Measurements from ENCODE around the gene PHACTR1.
A peak's percentile ranks its signal among the peaks of the same experiment; 100 is the strongest.

PHACTR1 gene

DNA sequence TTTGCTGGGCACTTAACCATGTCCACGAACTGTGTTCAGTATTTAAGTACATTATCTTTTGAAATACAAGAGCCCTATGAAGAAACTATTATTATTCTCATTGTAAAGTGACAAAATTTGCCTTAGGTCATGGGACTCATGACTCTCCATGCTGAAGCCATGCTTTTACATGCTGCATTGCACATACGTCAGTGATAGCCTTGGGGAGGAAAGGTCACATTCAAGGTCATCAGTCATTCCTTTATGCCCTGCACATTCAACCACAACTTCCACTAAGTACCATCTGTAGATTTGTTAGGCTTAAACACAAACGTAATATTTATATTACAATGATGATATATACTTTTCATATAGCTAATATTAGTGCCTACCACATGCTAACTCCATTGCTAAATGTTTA is 319.0 kb downstream of the PHACTR1 start:
- DNase-seq, result no peak

DNA sequence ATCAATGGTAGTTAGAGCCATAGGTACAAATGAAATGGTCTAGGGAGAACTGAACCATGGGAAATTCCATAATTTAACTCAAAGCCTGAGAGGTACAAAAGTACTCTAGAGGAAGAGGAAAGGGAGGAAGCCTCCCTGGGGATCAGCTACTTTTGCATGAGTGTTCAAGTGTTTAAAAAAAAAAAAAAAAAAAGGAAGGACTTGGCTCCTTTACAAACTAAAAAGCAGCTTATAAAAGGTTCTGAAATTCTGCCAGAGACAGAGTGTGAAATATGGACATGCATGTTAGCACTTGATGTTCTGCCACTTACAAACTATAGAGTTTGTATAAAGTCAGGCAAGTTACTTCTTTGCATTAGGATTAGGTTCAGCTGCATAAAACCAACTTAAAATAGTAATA is 321.7 kb downstream of the PHACTR1 start:
- DNase-seq, result no peak

DNA sequence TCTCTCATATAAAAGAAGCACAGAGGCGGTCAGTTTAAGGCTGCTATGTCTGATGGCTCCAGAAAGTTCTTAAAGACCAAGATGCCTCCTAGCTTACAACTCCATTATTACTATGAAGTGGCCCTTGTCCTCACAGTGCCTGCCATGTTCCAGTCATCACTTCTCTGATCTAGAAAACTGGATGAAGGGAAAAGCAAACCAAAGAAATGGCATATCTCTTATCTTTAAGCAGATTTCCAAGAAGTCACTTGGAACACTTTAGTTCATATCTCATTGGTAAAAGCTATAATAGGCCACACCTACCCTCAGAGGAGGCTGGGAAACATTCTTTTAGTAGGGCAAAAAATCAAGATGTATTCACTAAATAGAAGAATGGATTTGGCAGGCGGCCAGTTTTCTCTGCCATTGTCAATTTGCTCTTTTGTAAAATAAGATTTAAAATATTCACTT is 322.2 kb downstream of the PHACTR1 start:
- DNase-seq, result no peak

DNA sequence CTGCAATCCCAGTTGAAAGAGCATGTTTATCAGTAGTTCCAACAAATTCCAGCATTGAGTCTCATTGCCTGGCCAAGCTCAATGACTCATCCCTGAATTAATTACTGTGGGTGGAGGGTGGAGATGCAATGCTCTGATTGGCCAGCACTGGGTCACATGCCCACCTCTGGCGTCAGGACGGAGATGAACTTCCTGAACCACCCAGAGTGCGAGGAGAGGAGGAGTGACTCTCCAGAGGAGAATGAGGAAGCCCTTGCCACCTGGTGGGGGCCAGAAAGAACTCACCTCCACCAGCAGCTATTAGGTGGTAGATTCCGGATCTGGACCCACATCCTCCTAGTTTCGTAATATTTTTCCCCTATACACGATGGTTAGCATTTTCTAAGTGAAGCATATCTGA is 327.8 kb downstream of the PHACTR1 start:
- DNase-seq, result peak; percentile 37

DNA sequence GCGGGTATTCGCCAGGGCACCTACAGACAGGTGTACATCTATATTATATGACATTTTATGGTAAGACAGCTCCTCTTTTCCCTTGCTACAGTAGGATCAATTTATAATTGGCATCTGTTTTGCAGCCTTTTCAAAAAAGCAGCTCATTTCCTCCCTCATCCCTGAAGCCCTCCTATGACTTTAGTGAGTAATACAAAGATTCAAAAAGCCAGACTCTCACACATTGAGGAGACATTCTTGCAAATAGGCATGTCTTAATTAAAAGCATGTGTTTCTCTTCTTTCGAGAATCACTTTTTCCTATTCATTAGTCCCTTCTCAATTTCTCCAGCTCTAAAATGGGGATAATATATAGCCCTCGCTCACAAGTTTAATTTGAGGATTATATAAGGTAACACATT is 328.3 kb downstream of the PHACTR1 start:
- no peak for DNase-seq

DNA sequence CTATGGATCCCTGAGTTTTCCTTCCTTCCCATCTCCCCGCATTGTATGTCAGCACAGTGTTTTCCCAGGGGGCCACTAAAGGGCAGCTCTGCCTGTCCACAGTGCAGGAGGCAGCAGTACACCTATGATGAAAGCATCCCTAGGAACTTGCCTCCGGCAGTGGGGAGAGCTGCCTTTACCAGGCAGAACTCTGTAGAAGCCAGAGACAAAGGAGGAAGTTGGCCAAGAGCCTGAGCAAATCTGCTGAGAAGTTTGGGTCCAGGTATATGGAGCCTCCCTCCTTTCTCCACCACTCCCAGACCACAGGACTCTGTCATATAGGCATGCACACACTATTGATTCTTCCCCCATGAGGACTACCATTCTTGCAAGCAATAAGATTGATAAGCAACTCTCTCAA is 329.1 kb downstream of the PHACTR1 start:
- DNase-seq, result no peak

DNA sequence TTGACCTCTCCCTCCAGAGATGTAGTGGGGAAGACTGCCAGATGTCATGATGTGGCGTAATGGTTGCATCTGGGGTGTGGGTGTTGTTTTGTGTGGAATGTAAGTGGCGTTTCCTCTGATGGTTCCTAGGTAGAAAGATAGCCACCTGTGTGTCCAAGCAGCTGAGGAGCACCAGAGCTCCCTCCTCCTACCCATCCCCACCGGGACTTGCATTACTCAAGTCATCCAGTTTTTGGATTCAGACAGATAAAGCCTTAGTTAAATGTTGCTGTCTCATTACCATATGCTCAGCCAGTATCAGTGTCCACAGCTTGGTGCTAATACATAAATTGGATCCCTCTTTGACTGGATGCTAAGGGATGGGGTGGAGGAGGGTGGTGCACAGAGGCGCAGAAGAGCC is 329.5 kb downstream of the PHACTR1 start:
- no peak for DNase-seq

DNA sequence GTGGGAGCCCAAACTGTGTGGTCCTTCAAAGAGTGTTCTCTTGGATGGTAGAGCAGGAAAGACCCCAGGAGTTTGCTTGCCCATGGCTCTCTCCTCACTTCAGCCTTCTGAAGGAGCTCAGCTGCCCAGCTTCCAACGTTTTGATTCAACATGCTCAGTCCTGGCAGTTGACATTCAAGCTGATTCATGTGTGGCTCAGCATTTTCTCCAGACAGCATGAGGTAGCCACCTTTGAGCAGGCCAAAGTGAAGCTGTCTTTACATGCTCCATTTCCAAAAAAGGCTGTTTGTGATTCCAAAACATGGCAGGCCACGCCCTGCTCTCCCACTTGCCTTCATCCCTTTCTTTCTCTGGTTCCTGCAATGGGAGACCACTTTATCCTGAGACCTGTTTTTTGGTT is 331.5 kb downstream of the PHACTR1 start:
- no peak for DNase-seq

DNA sequence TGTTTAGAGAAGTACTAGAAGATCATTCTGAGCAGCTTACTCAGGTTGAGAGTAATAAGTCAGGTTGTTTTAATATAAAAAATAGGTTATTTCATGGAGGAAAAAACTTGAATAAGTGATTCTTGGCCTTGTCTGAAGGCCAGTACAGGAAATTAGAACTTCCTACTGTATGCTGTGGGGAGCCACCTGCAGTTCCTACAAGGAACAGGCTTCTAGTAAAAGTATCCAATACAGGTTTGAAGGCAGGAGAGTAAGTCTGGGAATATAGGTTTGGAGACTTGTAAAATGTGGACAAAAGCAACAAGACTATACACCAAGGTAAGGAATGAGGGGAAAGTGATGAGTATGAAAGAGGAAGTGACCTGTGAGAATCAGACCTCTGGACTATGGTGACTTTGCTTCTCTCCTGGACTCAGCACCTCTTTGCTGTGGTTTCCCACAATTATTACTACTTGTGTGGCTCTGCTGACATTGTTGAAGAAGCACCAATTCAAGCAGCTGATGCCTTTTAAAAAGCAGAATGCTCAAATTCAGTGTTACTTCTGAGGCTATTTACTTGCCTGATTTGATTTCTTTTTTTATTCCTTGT is 333.2 kb downstream of the PHACTR1 start:
- no peak for DNase-seq

DNA sequence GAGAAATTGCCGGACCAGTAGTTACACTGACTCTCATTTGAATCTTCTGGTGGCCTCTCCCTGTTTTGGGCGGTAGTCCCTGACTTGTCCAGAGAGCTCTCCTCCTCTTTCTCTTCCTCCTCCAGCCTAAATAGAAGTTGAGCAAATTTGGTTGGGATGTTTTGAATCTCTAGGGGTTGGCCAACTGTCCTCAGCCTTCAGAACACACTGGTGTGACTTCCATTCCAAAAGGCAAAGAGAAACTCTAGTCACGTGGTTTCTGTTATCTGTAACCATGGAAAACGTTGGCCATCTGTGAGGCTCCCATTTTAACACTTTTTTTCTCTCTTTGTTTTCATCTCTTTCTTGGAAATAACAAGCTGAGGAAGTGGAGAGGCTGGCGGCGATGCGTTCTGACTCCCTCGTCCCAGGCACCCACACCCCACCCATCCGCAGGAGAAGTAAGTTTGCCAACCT is 336.5 kb downstream of the PHACTR1 start:
- no peak for DNase-seq

DNA sequence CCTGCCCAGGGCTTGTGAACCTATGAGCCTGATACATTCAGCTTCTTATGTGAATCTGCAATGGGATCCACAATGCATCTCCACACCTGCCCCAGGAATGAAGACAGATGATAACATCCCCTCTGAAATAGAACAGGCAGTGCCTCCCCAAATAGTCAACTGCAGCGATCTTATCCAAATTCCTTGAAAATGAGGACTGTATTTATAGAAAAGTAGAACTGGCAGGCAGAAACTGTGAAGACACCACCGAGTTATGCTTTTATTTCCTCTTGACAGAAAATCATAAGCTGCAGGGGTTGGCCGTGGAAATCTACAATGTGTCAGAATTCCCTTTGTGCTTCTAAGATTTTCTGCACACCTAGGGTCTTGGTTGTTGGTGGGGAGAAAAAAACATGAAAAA is 341.5 kb downstream of the PHACTR1 start:
- DNase-seq, result no peak

DNA sequence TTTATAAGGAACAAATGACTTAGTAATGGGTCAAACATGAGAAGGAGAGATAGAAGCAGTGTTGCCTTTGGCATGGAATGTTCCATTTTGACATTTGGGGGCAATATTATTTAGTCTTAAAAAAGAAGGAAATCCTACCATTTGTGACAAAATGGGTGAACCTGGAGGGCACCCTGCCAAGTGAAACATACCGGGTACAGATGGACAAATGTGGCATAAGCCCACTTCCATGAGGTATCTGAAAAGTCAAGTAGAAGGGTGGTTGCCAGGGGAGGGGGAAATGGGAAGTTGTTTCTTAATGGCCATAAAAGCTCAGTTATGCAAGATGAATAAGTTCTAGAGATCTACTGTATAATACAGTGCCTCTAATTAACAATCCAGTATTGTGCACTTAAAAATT is 342.5 kb downstream of the PHACTR1 start:
- no peak for DNase-seq

DNA sequence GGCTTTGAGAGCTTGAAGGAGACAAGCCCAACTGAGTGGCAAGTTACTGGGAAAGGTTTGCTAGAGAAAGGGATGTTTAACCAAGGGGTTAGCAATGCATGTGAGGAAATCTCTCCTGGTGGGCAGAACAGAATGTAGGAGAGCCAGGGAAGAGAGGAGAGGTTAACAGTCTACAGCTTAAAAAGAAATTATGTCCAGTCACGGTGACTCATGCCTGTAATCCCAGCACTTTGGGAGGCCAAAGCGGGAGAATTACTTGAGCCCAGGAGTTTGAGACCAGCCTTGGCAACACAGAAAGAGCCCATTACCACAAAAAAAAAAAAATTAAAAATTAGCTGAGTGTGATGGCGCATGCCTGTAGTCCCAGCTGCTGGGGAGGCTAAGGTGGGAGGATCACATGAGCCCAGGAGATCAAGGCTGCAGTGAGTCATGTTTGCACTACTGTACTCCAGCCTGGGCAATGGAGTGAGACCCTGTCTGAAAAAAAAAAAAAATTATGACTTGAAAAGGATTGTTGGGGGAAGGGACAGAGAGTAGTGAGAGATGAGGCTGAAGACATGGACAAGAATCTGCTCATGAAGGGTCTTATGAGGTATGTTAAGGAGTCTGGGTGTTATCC is 346.8 kb downstream of the PHACTR1 start:
- DNase-seq, result no peak

DNA sequence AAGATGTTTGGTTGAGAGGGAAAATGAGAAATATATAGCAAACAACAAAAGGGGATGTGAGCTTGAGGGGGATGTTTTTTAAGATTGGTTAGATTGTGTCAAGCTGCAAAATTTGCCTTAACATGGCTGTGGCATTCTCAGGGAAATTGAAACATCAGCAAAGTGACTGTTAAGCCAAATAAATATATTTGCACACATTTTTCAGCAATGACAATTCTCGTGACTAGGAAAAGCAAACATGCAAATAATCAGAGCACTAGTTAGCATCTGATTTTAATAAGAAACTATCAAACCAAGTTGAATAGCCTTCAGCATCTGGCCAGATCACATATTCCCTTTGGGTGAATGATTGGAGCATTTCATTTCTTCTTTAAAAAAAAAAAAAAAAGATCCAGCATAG is 349.0 kb downstream of the PHACTR1 start:
- peak; percentile 5 for DNase-seq

DNA sequence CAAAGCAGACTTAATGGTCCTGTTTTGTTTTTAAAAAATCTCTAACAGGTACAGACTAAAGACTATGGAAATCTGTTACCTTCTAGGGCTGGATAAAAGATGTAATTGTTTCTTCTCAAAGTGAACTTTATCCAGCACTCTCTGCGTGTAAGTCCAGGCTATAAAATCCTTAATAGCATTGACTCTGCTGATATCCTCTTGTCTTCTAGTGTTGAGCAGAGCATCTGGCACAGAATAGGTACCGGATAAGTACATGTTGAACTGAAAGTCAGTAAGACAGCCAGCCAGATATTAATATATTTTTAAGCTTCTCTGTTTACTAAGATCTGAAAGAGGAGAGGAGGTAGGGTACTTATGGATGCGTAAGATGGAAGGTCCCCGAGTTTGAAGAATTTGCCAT is 349.5 kb downstream of the PHACTR1 start:
- no peak for DNase-seq

DNA sequence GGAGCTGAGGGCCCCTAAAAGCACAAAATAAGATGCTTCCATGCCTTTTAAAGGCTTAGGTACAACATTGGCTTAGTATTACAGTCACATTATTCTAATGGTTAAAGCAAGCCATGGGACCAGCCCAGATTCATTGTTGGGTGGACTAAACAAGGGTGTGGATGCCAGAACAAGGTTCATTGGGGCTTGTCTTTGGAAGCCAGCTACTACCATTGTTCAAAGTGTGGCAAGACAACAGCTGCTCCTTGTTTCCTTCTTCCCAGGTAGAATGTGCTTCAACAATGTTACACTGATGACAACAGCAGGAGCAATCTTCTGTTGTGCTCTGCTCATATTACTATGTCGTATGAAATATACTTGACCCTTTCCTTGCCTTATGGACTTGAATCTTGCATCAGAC is 350.3 kb downstream of the PHACTR1 start:
- no peak for DNase-seq

DNA sequence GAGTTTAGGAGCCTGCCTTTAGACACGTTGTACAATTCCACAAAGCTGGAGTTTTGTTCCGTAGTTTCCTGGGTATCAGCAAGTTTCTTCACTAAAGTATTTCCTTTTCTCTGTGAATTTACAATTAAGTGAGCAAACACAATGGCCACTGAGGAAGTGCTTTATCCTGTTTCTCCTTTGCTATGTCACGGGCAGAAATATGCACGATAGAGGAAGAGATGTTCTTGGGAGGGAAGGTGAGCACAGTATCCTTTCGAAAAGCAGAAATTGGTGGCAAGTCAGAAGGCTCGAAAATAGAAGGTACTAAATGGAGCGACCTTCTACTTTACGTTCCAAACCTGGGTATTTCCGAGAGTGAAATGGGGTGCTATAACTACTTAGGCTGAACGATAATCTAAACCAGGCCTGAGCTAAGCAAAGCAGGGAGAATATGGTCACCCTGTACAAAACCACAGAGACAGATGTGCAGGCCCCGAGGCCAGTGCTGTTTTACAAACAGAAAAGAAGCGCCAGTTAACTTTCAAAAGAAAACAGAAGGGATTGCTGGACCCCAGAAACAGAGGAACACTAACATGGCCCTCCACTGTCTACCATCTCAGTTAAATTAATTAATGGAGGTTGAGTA is 352.1 kb downstream of the PHACTR1 start:
- no peak for DNase-seq

DNA sequence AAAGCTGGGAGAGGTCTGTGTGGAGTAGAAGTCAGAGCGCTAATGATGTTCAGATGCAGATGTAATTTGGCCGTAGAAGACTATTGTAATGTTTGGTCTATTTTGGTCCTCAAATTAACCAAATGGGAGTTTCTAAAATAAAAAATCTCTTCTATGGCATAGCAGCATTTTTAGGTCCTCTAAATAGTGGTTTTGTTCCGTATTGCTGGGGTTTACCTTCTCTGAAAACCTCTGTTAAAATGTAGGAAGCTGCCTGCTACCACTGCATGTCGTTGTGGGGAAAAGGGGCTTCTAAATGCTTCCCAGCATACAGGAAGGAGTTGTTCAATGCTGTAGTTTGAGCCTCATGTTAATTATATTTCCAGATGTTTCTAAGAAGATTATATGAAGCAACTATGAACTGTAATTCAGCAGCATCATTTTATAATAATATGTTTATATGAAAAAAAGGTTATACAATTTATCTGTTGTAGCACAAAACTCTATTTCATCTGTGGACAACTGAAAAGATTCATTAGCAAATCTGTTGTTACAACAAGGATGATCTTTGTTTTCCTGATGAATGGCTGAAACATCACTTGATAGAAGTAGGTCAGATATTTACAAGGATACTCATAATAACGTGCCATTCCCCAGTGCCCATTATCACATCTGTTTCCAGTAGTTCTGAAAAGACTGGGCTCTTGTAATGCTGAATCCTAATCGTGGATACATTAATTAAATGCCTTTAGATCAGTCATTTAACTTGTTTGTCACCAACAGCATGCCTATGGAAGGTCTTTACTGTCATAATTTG is 355.2 kb downstream of the PHACTR1 start:
- no peak for DNase-seq

DNA sequence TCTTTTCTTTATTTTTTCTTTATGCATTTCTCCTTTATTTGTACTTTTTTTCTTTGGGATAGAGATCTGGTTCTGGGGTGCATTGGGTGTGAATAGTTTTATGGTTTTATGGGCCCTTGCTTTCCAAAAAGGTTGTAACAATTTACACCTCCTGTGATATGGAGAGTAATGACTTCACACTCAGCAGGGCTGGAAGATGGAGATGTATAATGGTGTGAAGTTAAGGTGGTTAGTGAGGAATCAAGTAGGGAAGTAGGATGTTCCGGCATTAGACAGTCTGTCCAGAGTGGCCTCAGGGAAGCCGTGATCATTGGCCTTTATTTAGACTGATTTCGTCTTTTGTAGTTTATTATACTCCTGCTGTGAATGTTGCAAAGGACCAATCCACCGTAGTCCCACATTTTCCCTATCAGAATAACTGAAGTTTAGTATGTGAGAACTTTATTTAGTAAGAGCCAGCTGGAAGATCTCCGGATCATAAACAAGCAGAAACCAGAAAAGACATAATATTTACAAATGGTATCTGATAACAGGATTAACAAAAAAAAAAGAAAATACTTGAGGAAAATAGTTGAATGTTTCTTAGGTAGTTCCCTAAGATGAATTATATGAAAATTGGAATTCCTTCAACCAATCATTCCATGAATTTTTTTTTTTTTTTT is 356.2 kb downstream of the PHACTR1 start:
- DNase-seq, result no peak

DNA sequence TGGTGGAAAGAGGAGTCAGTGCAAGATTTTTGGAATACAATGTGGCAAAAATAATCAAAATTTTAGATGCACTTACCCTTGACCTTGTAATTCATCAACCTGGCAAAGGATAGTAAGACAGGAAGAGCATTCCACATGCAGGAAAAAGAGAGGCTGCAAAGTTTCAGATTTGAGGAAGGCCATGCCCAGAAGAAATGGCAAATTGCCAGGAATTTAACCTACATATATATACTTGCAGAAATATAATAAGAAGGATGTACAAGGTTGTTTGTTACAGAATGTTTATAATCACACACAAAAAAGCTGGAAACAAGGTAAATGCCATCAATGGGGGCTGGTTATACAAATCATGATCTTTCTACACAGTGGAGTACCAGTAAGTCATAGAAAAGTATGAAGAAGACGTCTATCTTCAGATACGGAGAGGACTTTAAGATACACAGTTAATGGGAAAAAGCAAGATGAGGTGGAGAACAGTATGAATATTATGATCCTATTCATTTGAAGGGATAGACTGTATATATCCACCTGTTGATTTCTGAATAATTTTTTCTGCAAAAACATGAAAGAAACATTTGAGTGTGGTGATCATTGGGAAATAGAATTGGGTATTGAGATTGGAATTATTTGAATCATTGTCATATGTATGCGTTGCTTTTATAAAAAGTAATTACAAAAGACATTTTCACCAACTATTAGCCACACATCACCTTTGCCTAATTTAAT is 358.0 kb downstream of the PHACTR1 start:
- no peak for DNase-seq

DNA sequence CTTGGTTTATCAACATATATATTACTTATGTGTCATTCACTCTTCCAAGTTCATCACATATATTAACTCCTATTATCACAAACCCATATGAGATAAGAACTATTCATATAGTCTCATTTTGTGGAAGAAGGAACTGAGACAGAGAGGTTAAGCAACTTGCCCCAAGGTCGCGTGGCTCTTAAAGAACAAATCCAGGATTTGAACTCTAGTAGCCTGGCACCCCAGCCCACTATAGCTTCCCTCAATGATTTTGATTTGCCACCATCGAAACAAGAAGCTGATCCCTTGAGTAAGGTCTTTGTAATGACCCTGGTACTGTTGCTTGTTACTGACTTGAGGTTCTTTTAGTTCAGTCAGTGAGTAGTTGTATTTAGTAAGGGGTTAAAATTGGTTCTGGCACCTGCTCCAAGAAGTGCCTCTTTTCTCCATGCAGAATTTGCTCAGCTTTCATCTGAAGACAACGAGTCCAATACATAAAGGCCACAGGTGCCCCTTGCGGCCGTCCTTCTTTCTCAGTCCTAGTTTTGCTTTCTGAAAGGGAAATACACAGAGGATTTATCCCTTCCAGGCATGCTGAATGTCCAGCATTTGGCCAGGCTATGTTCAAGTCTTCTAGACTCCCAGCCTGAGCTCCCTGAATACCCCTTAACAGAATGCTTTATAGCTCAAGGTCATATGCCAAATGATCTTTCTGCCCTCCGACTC is 358.7 kb downstream of the PHACTR1 start:
- DNase-seq, result no peak

DNA sequence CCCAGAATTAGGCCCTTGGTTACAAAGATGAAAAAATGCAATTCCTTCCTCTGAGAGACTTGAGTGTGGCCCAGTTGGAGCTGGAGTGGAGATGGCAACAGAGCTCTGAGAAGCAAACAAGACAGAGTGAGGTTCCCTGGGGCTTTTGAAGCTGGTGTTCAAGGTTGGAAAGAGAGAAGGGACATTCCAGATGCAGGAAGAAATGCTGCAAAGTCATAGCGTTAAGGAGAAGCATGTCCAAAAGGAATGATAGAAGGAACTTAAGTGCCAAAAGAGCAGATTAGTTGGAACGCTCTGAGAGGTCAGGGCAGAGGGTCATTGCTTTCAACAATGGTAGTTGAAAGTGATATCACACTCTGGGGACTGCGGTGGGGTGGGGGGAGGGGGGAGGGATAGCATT is 360.0 kb downstream of the PHACTR1 start:
- no peak for DNase-seq

All from fibroblast of skin of back (primary cell).